ENCODE results near the gene PSTPIP1.

- no peak for TF ChIP-seq POLR2A (IDR thresholded peaks at IDR 0.05)
- no peak for TF ChIP-seq EP300 (IDR thresholded peaks at IDR 0.05)
These were observed 65.6 kb downstream of the PSTPIP1 start for GRCh38 chr15:77060546-77060945.
